Measurements from ENCODE around the gene PGAM2. TPM values are rescaled to one million over a fixed set of nuclear protein-coding genes. Genes with fewer than 3 reads are reported as not detected.

Gene PGAM2
- total RNA-seq, 1 experiment from 2014 or later = not detected

GRCh38 chr7:44067064-44067951 lies 1.9 kb upstream of the PGAM2 start:
- no peak for DNase-seq (ENCODE audit: low spot score)

GRCh38 chr7:44066494-44067063 lies 1.2 kb upstream of the PGAM2 start:
- DNase-seq (ENCODE audit: low spot score) = no peak

GRCh38 chr7:44066111-44066460 lies 719 bp upstream of the PGAM2 start:
- no peak for DNase-seq (ENCODE audit: low spot score)

- DNase-seq (ENCODE audit: low spot score) = no peak
Observed at GRCh38 chr7:44064791-44065430, 456 bp downstream of the PGAM2 start.

GRCh38 chr7:44063894-44064651 lies 1.3 kb downstream of the PGAM2 start:
- no peak for DNase-seq (ENCODE audit: low spot score)

- no peak for DNase-seq (ENCODE audit: low spot score)
Observed at GRCh38 chr7:44063547-44063893, 1.8 kb downstream of the PGAM2 start.

- no peak for DNase-seq (ENCODE audit: low spot score)
Observed at GRCh38 chr7:44062903-44063295, 2.5 kb downstream of the PGAM2 start.

- DNase-seq (ENCODE audit: low spot score) = no peak
Observed at GRCh38 chr7:44062180-44062902, 3.0 kb downstream of the PGAM2 start.

GRCh38 chr7:44061645-44062179 lies 3.7 kb downstream of the PGAM2 start:
- no peak for DNase-seq (ENCODE audit: low spot score)

GRCh38 chr7:44060948-44061644 lies 4.3 kb downstream of the PGAM2 start:
- DNase-seq (ENCODE audit: low spot score) = no peak

GRCh38 chr7:44060091-44060947 lies 5.0 kb downstream of the PGAM2 start:
- no peak for DNase-seq (ENCODE audit: low spot score)

- DNase-seq (ENCODE audit: low spot score) = no peak
Observed at GRCh38 chr7:44059219-44060090, 5.9 kb downstream of the PGAM2 start.

- DNase-seq (ENCODE audit: low spot score) = no peak
Observed at GRCh38 chr7:44058759-44059218, 6.6 kb downstream of the PGAM2 start.

GRCh38 chr7:44057849-44058758 lies 7.3 kb downstream of the PGAM2 start:
- DNase-seq (ENCODE audit: low spot score) = no peak

- DNase-seq (ENCODE audit: low spot score) = no peak
Observed at GRCh38 chr7:44057181-44057848, 8.1 kb downstream of the PGAM2 start.

GRCh38 chr7:44056681-44057080 lies 8.7 kb downstream of the PGAM2 start:
- DNase-seq (ENCODE audit: low spot score) = no peak

- no peak for DNase-seq (ENCODE audit: low spot score)
Observed at GRCh38 chr7:44052771-44053365, 12.5 kb downstream of the PGAM2 start.

All from A172 (cell line).